GM19328 (cell line): ENCODE results near the gene KRT28.
"Not testable (repeated sequence)": the region's sequence is repeated elsewhere in the genome, so short reads cannot be mapped to it uniquely, and the experiment has no call there.

ENCODE experiments used
- ATAC-seq: cut with Tn5 transposase; IDR thresholded peaks from one replicate; pipeline ENCODE4 v1.9.1; 2021; ENCODE audit warnings: mild to moderate bottlenecking, moderate library complexity; ENCODE audit not compliant: unreplicated experiment

KRT28 gene

GRCh38 chr17:40779181-40779909 is 20.4 kb downstream of the KRT28 start:
- ATAC-seq = no peak

GRCh38 chr17:40778461-40778860 is 21.3 kb downstream of the KRT28 start:
- ATAC-seq = no peak

GRCh38 chr17:40777971-40778370 is 21.8 kb downstream of the KRT28 start:
- ATAC-seq = no peak

DNA sequence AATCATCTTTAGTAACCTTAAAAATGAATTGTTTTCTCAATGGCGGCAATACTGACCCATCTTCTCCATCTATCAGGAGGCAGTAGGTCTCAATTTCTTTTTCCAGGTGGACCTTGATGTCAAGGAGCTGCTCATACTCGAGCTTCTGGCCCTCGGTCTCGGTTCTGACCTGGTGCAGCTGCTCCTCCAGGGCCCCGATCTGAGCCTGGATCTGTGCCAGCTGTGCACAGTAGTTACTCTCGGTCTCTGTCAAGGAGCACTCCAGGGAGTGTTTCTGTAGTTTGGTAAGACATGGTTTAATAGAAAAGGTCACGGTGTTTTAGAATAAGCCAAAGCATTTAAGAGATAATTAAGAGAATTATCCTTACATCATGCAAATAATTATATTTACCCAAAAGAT is 22.3 kb downstream of the KRT28 start:
- ATAC-seq = no peak

DNA sequence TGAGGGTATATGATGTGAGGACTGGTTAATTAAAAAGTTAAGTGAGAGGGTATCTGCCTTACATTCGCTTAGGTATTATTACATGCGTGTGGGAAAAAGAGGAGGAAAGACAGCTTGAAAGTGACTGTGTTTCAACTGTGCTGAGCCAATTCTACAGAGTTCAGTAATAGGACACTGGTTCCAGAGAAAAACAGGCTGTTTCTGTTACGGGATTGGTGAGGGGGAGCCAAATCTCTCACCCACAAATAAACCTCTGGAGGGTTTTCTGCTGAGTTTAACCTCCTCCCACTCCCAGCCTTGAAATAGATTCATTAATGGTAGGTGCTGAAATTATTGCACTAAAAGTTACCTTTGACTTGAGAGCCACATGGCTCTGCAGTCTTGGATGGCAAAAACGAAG is 23.8 kb downstream of the KRT28 start:
- ATAC-seq = no peak

DNA sequence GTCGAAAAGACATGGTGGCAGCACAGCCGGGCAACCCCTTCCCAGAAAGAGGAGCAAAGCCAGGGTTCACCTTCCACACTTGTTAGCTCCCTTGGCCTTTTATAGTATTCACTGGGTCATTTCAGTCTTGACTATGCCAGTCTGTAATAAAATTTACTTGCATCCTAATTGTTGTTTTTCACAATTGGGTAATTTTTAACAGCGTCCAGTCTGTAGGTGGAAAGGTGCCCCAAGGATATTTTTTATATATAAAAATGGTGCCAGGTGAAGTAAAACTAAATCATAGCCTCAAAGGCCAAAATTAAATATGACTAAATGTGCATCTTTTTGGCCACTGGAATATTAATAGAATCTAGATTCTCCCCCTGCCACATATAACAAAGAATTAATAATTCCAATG is 27.7 kb downstream of the KRT28 start, which contains the start of gene KRT26:
TSS of gene KRT26 (minus strand) at position 101 of the 400 bp plus-strand sequence. CDS start at position 13, 88 bp downstream.
- no peak for ATAC-seq

GRCh38 chr17:40765657-40766056 is 34.1 kb downstream of the KRT28 start:
- no peak for ATAC-seq

- ATAC-seq = no peak
These were observed 36.0 kb downstream of the KRT28 start for GRCh38 chr17:40763752-40764151.

- no peak for ATAC-seq
These were observed 39.4 kb downstream of the KRT28 start for GRCh38 chr17:40760105-40761016.

DNA sequence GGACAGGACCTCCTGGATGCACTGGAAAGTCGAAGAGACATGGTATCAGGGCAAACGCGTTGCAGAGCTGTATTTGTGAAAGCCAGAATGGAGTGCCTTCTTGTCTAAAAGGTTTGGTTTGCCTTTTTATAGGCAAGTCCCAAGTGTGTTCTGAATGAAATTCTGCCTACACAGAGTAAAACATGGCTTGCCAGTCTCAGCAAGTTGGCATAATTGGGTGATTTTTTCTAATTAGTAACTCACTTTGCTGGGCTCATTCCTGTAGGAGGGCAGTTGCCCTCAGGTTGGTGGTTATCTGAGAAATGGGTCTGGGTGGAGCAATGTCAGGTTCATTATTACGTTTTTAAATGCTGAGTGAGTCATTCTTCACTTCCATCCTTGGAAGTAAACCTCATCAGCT is 44.5 kb downstream of the KRT28 start, which contains the start of gene KRT25:
TSS of gene KRT25 (minus strand) at position 101 of the 400 bp plus-strand sequence. CDS start at position 41, 60 bp downstream.
- no peak for ATAC-seq

DNA sequence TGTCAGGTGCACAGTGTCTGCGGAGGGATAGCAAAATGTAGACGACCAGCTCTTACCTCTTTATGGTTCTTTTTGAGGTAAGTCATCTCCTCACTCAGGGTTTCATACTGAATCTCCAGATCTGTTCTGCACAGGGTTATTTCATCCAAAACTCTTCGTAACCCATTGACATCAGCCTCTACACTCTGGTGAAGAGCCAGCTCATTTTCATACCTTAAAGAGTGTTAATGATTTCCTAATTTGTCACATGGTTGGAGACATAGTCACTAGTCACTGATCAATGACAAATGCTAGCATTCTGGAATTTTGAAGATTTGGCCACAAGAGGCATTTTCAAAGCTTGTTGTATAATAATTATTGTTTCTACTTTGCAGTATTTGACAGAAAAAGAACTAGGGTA is 46.0 kb downstream of the KRT28 start:
- no peak for ATAC-seq

DNA sequence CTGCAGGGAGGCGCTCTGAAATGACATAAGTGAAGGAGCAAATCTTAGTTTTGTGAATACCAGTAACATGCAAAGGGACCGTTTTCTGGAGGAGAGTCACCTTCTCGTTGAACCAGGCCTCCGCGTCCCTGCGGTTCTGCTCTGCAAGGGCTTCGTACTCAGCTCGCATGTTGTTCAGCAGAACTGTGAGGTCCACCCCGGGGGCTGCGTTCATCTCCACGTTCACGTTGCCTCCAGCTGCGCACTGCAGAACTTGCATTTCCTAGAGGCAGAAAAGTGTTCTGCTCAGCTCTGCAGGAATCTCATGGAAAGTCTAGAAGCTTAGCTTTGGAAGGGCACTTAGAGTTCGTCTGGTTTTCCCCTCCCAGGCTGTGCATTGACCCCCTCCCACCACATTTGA is 48.7 kb downstream of the KRT28 start:
- no peak for ATAC-seq

- no peak for ATAC-seq
These were observed 49.4 kb downstream of the KRT28 start for GRCh38 chr17:40750391-40750790.

DNA sequence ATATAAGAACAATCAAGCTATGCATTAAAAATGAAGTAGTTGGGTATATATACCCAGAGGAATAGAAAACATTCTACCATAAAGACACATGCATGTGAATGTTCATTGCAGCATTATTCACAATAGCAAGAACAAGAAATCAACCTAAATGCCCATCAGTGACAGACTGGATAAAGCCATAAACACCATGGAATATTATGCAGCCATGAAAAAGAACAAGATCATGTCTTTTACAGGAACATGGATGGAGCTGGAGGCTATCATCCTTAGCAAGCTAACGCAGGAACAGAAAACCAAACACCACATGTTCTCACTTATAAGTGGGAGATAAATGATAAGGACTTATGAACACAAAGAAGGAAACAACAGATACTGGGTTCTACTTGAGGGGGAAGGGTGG is 51.1 kb downstream of the KRT28 start:
- not testable (repeated sequence) for ATAC-seq
